WTC11 (cell line): ENCODE data around the gene SHOC2. TPM values are rescaled to one million over a fixed set of nuclear protein-coding genes. Genes with fewer than 3 reads are reported as not detected.

Experiments used
- ATAC-seq: fragments of 200-7000 bp; cut with Tn5 transposase; 2 replicates; pipeline ENCODE4 v1.10.0; 2021; ENCODE audit warnings: mild to moderate bottlenecking, moderate library complexity
- CTCF ChIA-PET: fragments of 300-600 bp; sonication (Branson Sonifier 250); formaldehyde crosslinking; loops from one replicate; lab custom pipeline; 2021; ENCODE audit warnings: antibody characterized with exemption; lab: Charles Lee
- POLR2A ChIA-PET: fragments of 350-600 bp; sonication (Branson Sonifier 250); formaldehyde crosslinking; loops from one replicate; lab custom pipeline; 2021; ENCODE audit warnings: antibody characterized with exemption; lab: Charles Lee
- DNase-seq: peaks from one replicate; pipeline ENCODE4 v3.0.0; 2021; ENCODE audit warnings: low spot score
- H3K27ac Mint-ChIP-seq: 2 replicates; pipeline ENCODE4 v1.8.0; 2021; ENCODE audit warnings: mixed read lengths
- H3K27me3 Mint-ChIP-seq: 2 replicates; pipeline ENCODE4 v1.8.0; 2021; ENCODE audit warnings: low read depth, mild to moderate bottlenecking, moderate library complexity, mixed read lengths
- H3K36me3 Mint-ChIP-seq: 2 replicates; pipeline ENCODE4 v1.8.0; 2021; ENCODE audit warnings: mixed read lengths
- H3K4me1 Mint-ChIP-seq: 2 replicates; pipeline ENCODE4 v1.8.0; 2022; ENCODE audit warnings: mixed read lengths
- H3K4me3 Mint-ChIP-seq: 2 replicates; pipeline ENCODE4 v1.8.0; 2021; ENCODE audit warnings: mild to moderate bottlenecking, moderate library complexity, mixed read lengths
- H3K9me3 Mint-ChIP-seq: 2 replicates; pipeline ENCODE4 v1.8.0; 2021; ENCODE audit warnings: mixed read lengths
- AFF4 ChIP-seq: sonication (generic); formaldehyde crosslinking; IDR thresholded peaks from 2 replicates; pipeline ENCODE4 v1.8.1; 2023; ENCODE audit warnings: mild to moderate bottlenecking, missing genetic modification reagents, borderline replicate concordance
- E2F4 ChIP-seq: sonication (generic); formaldehyde crosslinking; IDR thresholded peaks from 2 replicates; pipeline ENCODE4 v1.8.1; 2022; ENCODE audit warnings: low read depth, mild to moderate bottlenecking, moderate library complexity, missing genetic modification reagents, borderline replicate concordance
- ELF4 ChIP-seq: sonication (generic); formaldehyde crosslinking; IDR thresholded peaks from 2 replicates; pipeline ENCODE4 v1.8.1; 2022; ENCODE audit warnings: low read depth, mild to moderate bottlenecking, moderate library complexity, missing genetic modification reagents
- FOXK1 ChIP-seq: sonication (generic); formaldehyde crosslinking; IDR thresholded peaks from 2 replicates; pipeline ENCODE4 v1.8.0; 2022; ENCODE audit warnings: mild to moderate bottlenecking, moderate library complexity, missing genetic modification reagents
- GABPB1 ChIP-seq: sonication (generic); formaldehyde crosslinking; IDR thresholded peaks from 2 replicates; pipeline ENCODE4 v1.8.1; 2023; ENCODE audit warnings: mild to moderate bottlenecking, missing genetic modification reagents
- JAZF1 ChIP-seq: fragments of 250-450 bp; sonication (Bioruptor Pico); IDR thresholded peaks from 2 replicates; pipeline ENCODE4 v1.9.0; 2021; ENCODE audit warnings: moderate library complexity, mild to moderate bottlenecking, inconsistent platforms
- KAT7 ChIP-seq: sonication (generic); formaldehyde crosslinking; IDR thresholded peaks from 2 replicates; pipeline ENCODE4 v1.8.1; 2023; ENCODE audit warnings: missing genetic modification reagents, mild to moderate bottlenecking, borderline replicate concordance
- MYBL2 ChIP-seq: sonication (generic); formaldehyde crosslinking; IDR thresholded peaks from 2 replicates; pipeline ENCODE4 v1.8.1; 2023; ENCODE audit warnings: mild to moderate bottlenecking, moderate library complexity, missing genetic modification reagents
- NR3C1 ChIP-seq: sonication (generic); formaldehyde crosslinking; conservative IDR thresholded peaks from 2 replicates; pipeline ENCODE4 v1.8.1; 2023; ENCODE audit warnings: low read depth, mild to moderate bottlenecking, missing genetic modification reagents
- RORB ChIP-seq: fragments of 250-450 bp; sonication (Bioruptor Pico); IDR thresholded peaks from 2 replicates; pipeline ENCODE4 v1.9.0; 2021; ENCODE audit warnings: mild to moderate bottlenecking
- SMAD3 ChIP-seq: sonication (generic); formaldehyde crosslinking; IDR thresholded peaks from 2 replicates; pipeline ENCODE4 v1.8.0; 2022; ENCODE audit warnings: missing genetic modification reagents, mild to moderate bottlenecking, borderline replicate concordance
- USF2 ChIP-seq: sonication (generic); formaldehyde crosslinking; IDR thresholded peaks from 2 replicates; pipeline ENCODE4 v1.8.1; 2023; ENCODE audit warnings: mild to moderate bottlenecking, missing genetic modification reagents, moderate library complexity
- ZNF121 ChIP-seq: sonication (generic); formaldehyde crosslinking; IDR thresholded peaks from 2 replicates; pipeline ENCODE4 v1.8.0; 2023; ENCODE audit warnings: missing genetic modification reagents
- ZNF138 ChIP-seq: sonication (generic); formaldehyde crosslinking; conservative IDR thresholded peaks from 2 replicates; pipeline ENCODE4 v1.8.1; 2022; ENCODE audit warnings: mild to moderate bottlenecking, moderate library complexity, missing genetic modification reagents
- ZNF232 ChIP-seq: sonication (generic); formaldehyde crosslinking; IDR thresholded peaks from 2 replicates; pipeline ENCODE4 v1.8.0; 2022; ENCODE audit warnings: mild to moderate bottlenecking, missing genetic modification reagents
- microRNA-seq: library from miRNA; unstranded; fragments of <30 nt; microRNA quantifications from one replicate; pipeline ENCODE4 v1.2.0, GENCODE V29; 2022; ENCODE audit warnings: borderline number of aligned reads
- total RNA-seq: library from RNA; stranded (reverse); gene quantifications from 3 replicates; pipeline ENCODE4 v1.2.3, GENCODE V29; 2021
- TF ChIP-seq, protein P1 (sequence below): sonication (generic); formaldehyde crosslinking; IDR thresholded peaks from 2 replicates; pipeline ENCODE4 v1.8.1; 2023; ENCODE audit warnings: mild to moderate bottlenecking, missing genetic modification reagents
- TF ChIP-seq, protein P2 (sequence below): sonication (generic); formaldehyde crosslinking; IDR thresholded peaks from 2 replicates; pipeline ENCODE4 v1.8.1; 2023; ENCODE audit warnings: mild to moderate bottlenecking, moderate library complexity, missing genetic modification reagents

The SHOC2 gene
- total RNA-seq, 1 experiment from 2014 or later = 21.6 TPM

GRCh38 chr10:111039522-111039921 lies 120.1 kb downstream of the SHOC2 start (continued):
- TF ChIP-seq AFF4 (CRISPR knock-in tag) = no peak
- TF ChIP-seq, protein P1, sequence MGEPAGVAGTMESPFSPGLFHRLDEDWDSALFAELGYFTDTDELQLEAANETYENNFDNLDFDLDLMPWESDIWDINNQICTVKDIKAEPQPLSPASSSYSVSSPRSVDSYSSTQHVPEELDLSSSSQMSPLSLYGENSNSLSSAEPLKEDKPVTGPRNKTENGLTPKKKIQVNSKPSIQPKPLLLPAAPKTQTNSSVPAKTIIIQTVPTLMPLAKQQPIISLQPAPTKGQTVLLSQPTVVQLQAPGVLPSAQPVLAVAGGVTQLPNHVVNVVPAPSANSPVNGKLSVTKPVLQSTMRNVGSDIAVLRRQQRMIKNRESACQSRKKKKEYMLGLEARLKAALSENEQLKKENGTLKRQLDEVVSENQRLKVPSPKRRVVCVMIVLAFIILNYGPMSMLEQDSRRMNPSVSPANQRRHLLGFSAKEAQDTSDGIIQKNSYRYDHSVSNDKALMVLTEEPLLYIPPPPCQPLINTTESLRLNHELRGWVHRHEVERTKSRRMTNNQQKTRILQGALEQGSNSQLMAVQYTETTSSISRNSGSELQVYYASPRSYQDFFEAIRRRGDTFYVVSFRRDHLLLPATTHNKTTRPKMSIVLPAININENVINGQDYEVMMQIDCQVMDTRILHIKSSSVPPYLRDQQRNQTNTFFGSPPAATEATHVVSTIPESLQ (CRISPR knock-in tag) = no peak
- no peak for TF ChIP-seq KAT7 (CRISPR knock-in tag)
- no peak for TF ChIP-seq ELF4 (CRISPR knock-in tag)
- TF ChIP-seq, all 79 proteins: peak for 0

- TF ChIP-seq ELF4 (CRISPR knock-in tag) (no peak), RORB (CRISPR knock-in tag) (no peak), FOXK1 (no peak), NR3C1 (no peak), E2F4 (CRISPR knock-in tag) (no peak), ZNF232 (CRISPR knock-in tag) (no peak), ZNF121 (CRISPR knock-in tag) (no peak), SMAD3 (CRISPR knock-in tag) (no peak), ZNF138 (CRISPR knock-in tag) (no peak), MYBL2 (CRISPR knock-in tag) (no peak), USF2 (CRISPR knock-in tag) (no peak), JAZF1 (CRISPR knock-in tag) (no peak), GABPB1 (CRISPR knock-in tag) (no peak)
- TF ChIP-seq, protein P2, sequence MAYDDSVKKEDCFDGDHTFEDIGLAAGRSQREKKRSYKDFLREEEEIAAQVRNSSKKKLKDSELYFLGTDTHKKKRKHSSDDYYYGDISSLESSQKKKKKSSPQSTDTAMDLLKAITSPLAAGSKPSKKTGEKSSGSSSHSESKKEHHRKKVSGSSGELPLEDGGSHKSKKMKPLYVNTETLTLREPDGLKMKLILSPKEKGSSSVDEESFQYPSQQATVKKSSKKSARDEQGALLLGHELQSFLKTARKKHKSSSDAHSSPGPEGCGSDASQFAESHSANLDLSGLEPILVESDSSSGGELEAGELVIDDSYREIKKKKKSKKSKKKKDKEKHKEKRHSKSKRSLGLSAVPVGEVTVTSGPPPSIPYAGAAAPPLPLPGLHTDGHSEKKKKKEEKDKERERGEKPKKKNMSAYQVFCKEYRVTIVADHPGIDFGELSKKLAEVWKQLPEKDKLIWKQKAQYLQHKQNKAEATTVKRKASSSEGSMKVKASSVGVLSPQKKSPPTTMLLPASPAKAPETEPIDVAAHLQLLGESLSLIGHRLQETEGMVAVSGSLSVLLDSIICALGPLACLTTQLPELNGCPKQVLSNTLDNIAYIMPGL (CRISPR knock-in tag) = no peak
These were observed 137.6 kb downstream of the SHOC2 start for GRCh38 chr10:111057006-111057405.

More at GRCh38 chr10:111057006-111057405, 137.6 kb downstream of the SHOC2 start:
- ChIA-PET CTCF (no interaction called here), POLR2A (no interaction called here)
- H3K27ac Mint-ChIP-seq = no peak overlapping the region
- no peaks in the 10 kb centered on the region for H3K4me1 Mint-ChIP-seq
- H3K36me3 Mint-ChIP-seq = peaks cover 14% of the 10 kb centered on the region
- DNase-seq = no peak
- no peak overlapping the region for H3K4me3 Mint-ChIP-seq
- no peaks in the 10 kb centered on the region for H3K27me3 Mint-ChIP-seq
- ATAC-seq = no peak
- peaks cover 46% of the 10 kb centered on the region for H3K9me3 Mint-ChIP-seq

Small RNA genes within 50 kb of the gene (microRNA-seq; reads per million reads assigned to microRNA genes)
- gene MIR548E = not detected

Other genes with a start within 250 kb of the SHOC2 start
- 27.0 to 32.9 TPM (median 32.7 TPM) in 3 replicates for gene PDCD4, start 47.7 kb upstream of the SHOC2 start, total RNA-seq
- 19.0 to 26.7 TPM (median 23.3 TPM) in 3 replicates for gene BBIP1, start 424 bp upstream of the SHOC2 start, total RNA-seq
- 1.7 to 2.1 TPM (median 1.7 TPM) in 3 replicates for gene ADRA2A, start 157.4 kb downstream of the SHOC2 start, total RNA-seq